ACC112 (cell line): ENCODE measurements around the gene KRT37.
A peak's percentile ranks its signal among the peaks of the same experiment; 100 is the strongest.
"Not testable (repeated sequence)": the region's sequence is repeated elsewhere in the genome, so short reads cannot be mapped to it uniquely, and the experiment has no call there.

ENCODE experiments used
- H2AFZ ChIP-seq: fragments of 200-600 bp; sonication (generic); one replicate; pipeline ENCODE4 v1.6.0; 2017; ENCODE audit warnings: antibody characterized with exemption, low read length; ENCODE audit not compliant: unreplicated experiment
- H3K27ac ChIP-seq: fragments of 200-600 bp; sonication (generic); 2 replicates; pipeline ENCODE4 v1.5.1; 2014; ENCODE audit warnings: low read depth, mild to moderate bottlenecking, antibody characterized with exemption, low read length, moderate library complexity
- H3K27me3 ChIP-seq: fragments of 200-600 bp; sonication (generic); 2 replicates; pipeline ENCODE4 v1.6.1; 2014; ENCODE audit warnings: mild to moderate bottlenecking, antibody characterized with exemption, low read length, moderate library complexity, mixed read lengths; ENCODE audit not compliant: insufficient read depth
- H3K36me3 ChIP-seq: fragments of 200-600 bp; sonication (generic); 2 replicates; pipeline ENCODE4 v1.6.1; 2016; ENCODE audit warnings: mild to moderate bottlenecking, antibody characterized with exemption, low read length, moderate library complexity, mixed read lengths; ENCODE audit not compliant: insufficient read depth
- H3K4me1 ChIP-seq: fragments of 200-600 bp; sonication (generic); one replicate; pipeline ENCODE4 v1.6.1; 2016; ENCODE audit warnings: low read length, mixed read lengths; ENCODE audit not compliant: insufficient read depth, unreplicated experiment, control insufficient read depth
- H3K4me3 ChIP-seq: fragments of 200-600 bp; sonication (generic); 2 replicates; pipeline ENCODE4 v1.5.1; 2014; ENCODE audit warnings: mild to moderate bottlenecking, low read depth, low read length
- H3K79me2 ChIP-seq: fragments of 200-600 bp; sonication (generic); one replicate; pipeline ENCODE4 v1.6.0; 2016; ENCODE audit warnings: low read length; ENCODE audit not compliant: control insufficient read depth, unreplicated experiment, insufficient read depth

KRT37 gene

GRCh38 chr17:41380091-41380490 lies 44.3 kb downstream of the KRT37 start:
- Histone ChIP-seq H3K27ac (peak overlapping the region; percentile 86), H3K4me1 (peaks cover 37% of the 10 kb centered on the region)
- not testable (repeated sequence) for H3K79me2 ChIP-seq, H3K36me3 ChIP-seq, H3K4me3 ChIP-seq, H3K27me3 ChIP-seq, H2AFZ ChIP-seq

- Histone ChIP-seq H3K27ac (no peak overlapping the region), H3K79me2 (no peaks in the 10 kb centered on the region), H3K4me3 (no peak overlapping the region), H3K36me3 (peaks cover 2% of the 10 kb centered on the region; the same call in 1 of the 2 replicates), H2AFZ (no peak overlapping the region), H3K27me3 (no peaks in the 10 kb centered on the region), H3K4me1 (peaks cover 34% of the 10 kb centered on the region)
Measured at GRCh38 chr17:41377546-41377945, 46.8 kb downstream of the KRT37 start.
